Stomach (tissue), 4 donors: Measurements from ENCODE around the gene EDN1.

Experiments used
- CTCF ChIP-seq, 7 experiments: fragments of 450-650 bp in 4 of 7; fragments of 200-600 bp in 3 of 7; sonication (generic) in 3 of 7; IDR thresholded peaks; one replicate each; pipeline ENCODE4 v1.5.1; 2016 to 2019; ENCODE audit warnings: antibody characterized with exemption in 7 of 7, control low read depth in 2 of 7, mild to moderate bottlenecking in 1 of 7
- EP300 ChIP-seq: sonication (generic); formaldehyde crosslinking; IDR thresholded peaks from one replicate; pipeline ENCODE4 v1.6.1; 2017; ENCODE audit warnings: antibody characterized with exemption
- POLR2A ChIP-seq, 4 donors: fragments of 450-650 bp; IDR thresholded peaks; one replicate each; pipeline ENCODE4 v1.6.1; 2016; ENCODE audit warnings: antibody characterized with exemption in 4 of 4, control low read depth in 2 of 4, mild to moderate bottlenecking in 1 of 4, moderate library complexity in 1 of 4

- TF ChIP-seq POLR2A (IDR thresholded peaks at IDR 0.05) (no peak), CTCF (IDR thresholded peaks at IDR 0.05) (no peak), EP300 (no peak)
Observed at GRCh38 chr6:12327988-12328387, 37.8 kb downstream of the EDN1 start.
